SK-N-MC (cell line): ENCODE data around the gene SEH1L.

ENCODE experiments used
- EZH2 ChIP-seq: fragments of 200-600 bp; sonication (generic); IDR thresholded peaks from one replicate; pipeline ENCODE4 v1.6.1; 2017; ENCODE audit warnings: antibody characterized with exemption
- FOXP2 ChIP-seq: optimal IDR thresholded peaks from 2 replicates; pipeline ENCODE3; 2011; ENCODE audit warnings: mild to moderate bottlenecking, moderate library complexity; ENCODE audit not compliant: insufficient read depth; ENCODE audit errors: extremely low read length, control extremely low read depth
- POLR2AphosphoS5 ChIP-seq: IDR thresholded peaks from 2 replicates; pipeline ENCODE4 v1.6.1; 2012; ENCODE audit warnings: mild to moderate bottlenecking, low read depth, low read length, borderline replicate concordance

- no peak for TF ChIP-seq EZH2
- TF ChIP-seq POLR2AphosphoS5: no peak
- no peak for TF ChIP-seq FOXP2
Measured at GRCh38 chr18:13017247-13017875, 69.5 kb downstream of the SEH1L start.
